Astrocyte (in vitro differentiated cells and primary cell): ENCODE data around the gene SCNN1A. TPM values are rescaled to one million over a fixed set of nuclear protein-coding genes. Genes with fewer than 3 reads are reported as not detected.

Source experiments
- DNase-seq: peaks from one replicate; pipeline ENCODE4 v3.0.0-alpha.2; 2010; ENCODE audit warnings: low read depth
- FAIRE-seq: peaks from 2 replicates; lab custom pipeline; 2011; peaks lifted over from hg19 to GRCh38; lab: Jason Lieb, UNC
- H2AFZ ChIP-seq: 2 replicates; pipeline ENCODE4 v1.6.0; 2012; ENCODE audit warnings: low read depth, low read length, inconsistent platforms
- H3K27ac ChIP-seq: 2 replicates; pipeline ENCODE4 v1.5.1; 2011; ENCODE audit warnings: low read depth, low read length, inconsistent platforms
- H3K27me3 ChIP-seq: 2 replicates; pipeline ENCODE4 v1.6.0; 2011; ENCODE audit warnings: low read length, inconsistent platforms; ENCODE audit not compliant: insufficient read depth
- H3K36me3 ChIP-seq: 2 replicates; pipeline ENCODE4 v1.5.1; 2011; ENCODE audit warnings: low read length, inconsistent platforms; ENCODE audit not compliant: insufficient read depth
- H3K4me1 ChIP-seq: 2 replicates; pipeline ENCODE4 v1.5.1; 2011; ENCODE audit warnings: low read length, inconsistent platforms; ENCODE audit not compliant: insufficient read depth
- H3K4me2 ChIP-seq: 2 replicates; pipeline ENCODE4 v1.6.0; 2012; ENCODE audit warnings: low read length, inconsistent platforms
- H3K4me3 ChIP-seq: 2 replicates; pipeline ENCODE4 v1.5.1; 2011; ENCODE audit warnings: low read depth, mild to moderate bottlenecking, low read length, inconsistent platforms; ENCODE audit not compliant: insufficient read depth
- H3K79me2 ChIP-seq: 2 replicates; pipeline ENCODE4 v1.6.0; 2012; ENCODE audit warnings: mild to moderate bottlenecking, low read length, inconsistent platforms; ENCODE audit not compliant: insufficient read depth
- H3K9ac ChIP-seq: 2 replicates; pipeline ENCODE4 v1.6.0; 2012; ENCODE audit warnings: mild to moderate bottlenecking, low read length, inconsistent platforms
- H3K9me3 ChIP-seq: 2 replicates; pipeline ENCODE4 v1.5.1; 2012; ENCODE audit warnings: low read depth, mild to moderate bottlenecking, low read length, inconsistent platforms; ENCODE audit not compliant: insufficient read depth
- H4K20me1 ChIP-seq: 2 replicates; pipeline ENCODE4 v1.6.0; 2012; ENCODE audit warnings: low read length, inconsistent platforms; ENCODE audit not compliant: insufficient read depth
- H3K27ac Mint-ChIP-seq: one replicate; pipeline ENCODE4 v1.8.0; 2021; ENCODE audit warnings: mild to moderate bottlenecking, mixed read lengths; ENCODE audit not compliant: unreplicated experiment
- H3K27me3 Mint-ChIP-seq: one replicate; pipeline ENCODE4 v1.8.0; 2021; ENCODE audit warnings: low read depth, mixed read lengths; ENCODE audit not compliant: unreplicated experiment
- H3K36me3 Mint-ChIP-seq: one replicate; pipeline ENCODE4 v1.8.0; 2021; ENCODE audit warnings: low read depth, mixed read lengths; ENCODE audit not compliant: unreplicated experiment
- H3K4me1 Mint-ChIP-seq: one replicate; pipeline ENCODE4 v1.8.0; 2021; ENCODE audit warnings: low read depth, mixed read lengths; ENCODE audit not compliant: unreplicated experiment
- H3K4me3 Mint-ChIP-seq: one replicate; pipeline ENCODE4 v1.8.0; 2021; ENCODE audit warnings: mild to moderate bottlenecking, moderate library complexity, mixed read lengths; ENCODE audit not compliant: unreplicated experiment
- H3K9me3 Mint-ChIP-seq: one replicate; pipeline ENCODE4 v1.8.0; 2021; ENCODE audit warnings: mild to moderate bottlenecking, mixed read lengths; ENCODE audit not compliant: unreplicated experiment
- EZH2 ChIP-seq: IDR thresholded peaks from 2 replicates; pipeline ENCODE4 v1.6.1; 2012; ENCODE audit warnings: mild to moderate bottlenecking, low read length, inconsistent platforms; ENCODE audit not compliant: insufficient read depth
- total RNA-seq: library from RNA; stranded (reverse); gene quantifications from 2 replicates; pipeline ENCODE4 v1.2.1, GENCODE V29; 2021
- TF ChIP-seq, protein P1 (sequence below): IDR thresholded peaks from 2 replicates; pipeline ENCODE4 v1.5.1; 2011; ENCODE audit warnings: low read depth, mild to moderate bottlenecking, inconsistent platforms, low read length, moderate library complexity; ENCODE audit not compliant: insufficient read depth

Gene SCNN1A
- total RNA-seq, 1 donor from 2014 or later = 1.3 TPM

DNA sequence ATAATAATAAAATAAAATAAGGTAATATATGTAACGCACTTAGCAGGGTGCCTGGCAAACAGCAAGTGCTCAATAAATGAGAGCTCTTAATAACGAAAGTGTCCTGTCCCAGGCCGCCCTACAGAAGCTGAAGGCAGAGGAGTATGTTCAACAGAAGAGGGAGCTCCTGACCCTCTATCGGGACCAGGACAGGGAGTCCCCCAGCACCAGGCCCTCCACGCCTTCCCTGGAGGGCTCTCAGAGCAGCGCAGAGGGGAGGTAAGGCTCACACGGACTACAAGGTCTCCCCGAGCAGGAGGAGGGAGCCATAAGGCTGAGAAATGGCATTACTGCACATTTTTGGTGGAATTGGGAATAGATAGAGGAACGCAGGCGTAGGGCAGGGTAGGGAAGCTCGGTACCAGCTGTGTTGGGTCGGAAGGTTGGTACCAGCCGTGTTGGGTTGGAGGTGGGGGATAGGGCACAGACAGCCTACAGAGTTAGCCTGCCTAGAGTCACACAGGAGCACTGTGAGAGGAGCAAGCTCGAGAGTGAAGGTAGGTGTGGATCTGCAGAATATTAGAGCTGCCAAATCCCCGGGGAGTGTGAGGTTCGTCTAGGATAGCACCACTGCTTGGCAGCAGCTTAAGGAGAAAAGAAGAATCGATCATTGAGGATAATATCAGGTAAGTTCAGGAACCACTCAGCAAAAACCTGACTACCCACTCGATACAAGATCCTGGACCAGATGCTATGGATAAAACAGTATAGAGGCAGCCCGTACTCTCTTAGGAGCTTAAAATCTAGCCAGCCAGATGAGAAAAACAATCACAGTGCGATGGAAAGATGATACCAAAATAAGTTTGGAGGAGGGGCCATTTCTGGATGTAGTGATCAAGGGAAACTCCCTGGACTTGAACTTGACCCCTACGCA lies 48.8 kb downstream of the SCNN1A start:
- H3K9ac ChIP-seq = no peak overlapping the region
- H3K27me3 ChIP-seq = no peaks in the 10 kb centered on the region
- H3K4me3 ChIP-seq = no peak overlapping the region
- no peak overlapping the region for H3K4me2 ChIP-seq
- H3K4me1 ChIP-seq = peaks cover 19% of the 10 kb centered on the region
- H4K20me1 ChIP-seq = peaks cover 35% of the 10 kb centered on the region
- peaks cover 16% of the 10 kb centered on the region for H3K79me2 ChIP-seq
- peaks cover 30% of the 10 kb centered on the region for H3K4me1 Mint-ChIP-seq
- H3K4me3 Mint-ChIP-seq = peak overlapping the region; percentile 24
- H3K27ac ChIP-seq = no peak overlapping the region
- H3K9me3 ChIP-seq = no peaks in the 10 kb centered on the region
- no peak overlapping the region for H2AFZ ChIP-seq
- H3K9me3 Mint-ChIP-seq = no peaks in the 10 kb centered on the region
- TF ChIP-seq EZH2 = no peak
- TF ChIP-seq, protein P1, sequence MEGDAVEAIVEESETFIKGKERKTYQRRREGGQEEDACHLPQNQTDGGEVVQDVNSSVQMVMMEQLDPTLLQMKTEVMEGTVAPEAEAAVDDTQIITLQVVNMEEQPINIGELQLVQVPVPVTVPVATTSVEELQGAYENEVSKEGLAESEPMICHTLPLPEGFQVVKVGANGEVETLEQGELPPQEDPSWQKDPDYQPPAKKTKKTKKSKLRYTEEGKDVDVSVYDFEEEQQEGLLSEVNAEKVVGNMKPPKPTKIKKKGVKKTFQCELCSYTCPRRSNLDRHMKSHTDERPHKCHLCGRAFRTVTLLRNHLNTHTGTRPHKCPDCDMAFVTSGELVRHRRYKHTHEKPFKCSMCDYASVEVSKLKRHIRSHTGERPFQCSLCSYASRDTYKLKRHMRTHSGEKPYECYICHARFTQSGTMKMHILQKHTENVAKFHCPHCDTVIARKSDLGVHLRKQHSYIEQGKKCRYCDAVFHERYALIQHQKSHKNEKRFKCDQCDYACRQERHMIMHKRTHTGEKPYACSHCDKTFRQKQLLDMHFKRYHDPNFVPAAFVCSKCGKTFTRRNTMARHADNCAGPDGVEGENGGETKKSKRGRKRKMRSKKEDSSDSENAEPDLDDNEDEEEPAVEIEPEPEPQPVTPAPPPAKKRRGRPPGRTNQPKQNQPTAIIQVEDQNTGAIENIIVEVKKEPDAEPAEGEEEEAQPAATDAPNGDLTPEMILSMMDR = peak; percentile 17
- DNase-seq (no peak), FAIRE-seq (no peak)
- H3K36me3 Mint-ChIP-seq = peaks cover 21% of the 10 kb centered on the region
- H3K36me3 ChIP-seq = peaks cover 26% of the 10 kb centered on the region
- H3K27me3 Mint-ChIP-seq = no peaks in the 10 kb centered on the region
- H3K27ac Mint-ChIP-seq = peak overlapping the region; percentile 77

DNA sequence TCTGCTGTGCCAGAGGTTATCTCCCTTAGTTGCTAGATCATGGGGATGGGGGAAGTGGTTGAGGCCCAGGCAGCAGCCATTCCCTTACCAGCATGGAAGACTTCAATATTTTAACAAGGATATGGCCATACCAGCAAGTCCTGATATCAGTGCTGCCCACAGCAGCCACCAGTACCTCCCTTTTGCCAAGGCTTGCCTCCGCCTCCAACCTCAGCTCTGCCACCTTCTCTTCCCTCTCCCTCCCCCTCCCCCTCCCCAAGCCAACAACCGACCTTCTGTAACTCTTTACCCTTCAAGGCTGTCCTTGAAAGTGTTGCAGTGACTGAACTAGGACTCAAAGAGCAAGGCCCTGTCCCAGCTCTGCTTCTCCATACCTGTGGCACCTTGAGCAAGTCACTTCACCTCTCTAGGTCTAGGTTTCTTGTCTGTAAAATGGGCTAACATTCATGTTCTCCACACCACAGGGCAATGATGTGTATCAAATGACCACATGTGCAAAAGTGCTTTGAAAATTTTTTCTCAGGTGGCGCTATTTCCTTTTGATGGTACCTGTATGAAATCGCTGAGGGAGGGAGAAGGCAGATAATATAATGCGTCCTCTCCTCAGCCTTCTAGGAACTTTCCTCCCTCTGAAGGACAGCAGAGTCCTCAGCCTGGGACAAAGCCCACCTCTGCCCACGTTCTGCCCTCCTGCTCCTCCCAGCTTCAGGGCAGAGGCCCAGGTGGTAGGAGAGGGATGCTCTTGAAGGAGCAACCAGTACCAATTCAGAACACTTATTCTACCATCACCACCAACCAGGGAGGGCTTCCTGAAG lies 50.2 kb downstream of the SCNN1A start:
- DNase-seq (no peak), FAIRE-seq (no peak)
- Histone ChIP-seq H3K9ac (no peak overlapping the region), H3K4me2 (no peak overlapping the region), H3K4me1 (peaks cover 19% of the 10 kb centered on the region), H2AFZ (no peak overlapping the region), H3K79me2 (peaks cover 2% of the 10 kb centered on the region), H3K4me3 (no peak overlapping the region), H3K36me3 (peaks cover 13% of the 10 kb centered on the region), H3K27me3 (no peaks in the 10 kb centered on the region), H3K9me3 (no peaks in the 10 kb centered on the region), H3K27ac (no peak overlapping the region), H4K20me1 (peaks cover 22% of the 10 kb centered on the region)
- H3K4me3 Mint-ChIP-seq = no peak overlapping the region
- H3K4me1 Mint-ChIP-seq = peaks cover 32% of the 10 kb centered on the region
- peaks cover 19% of the 10 kb centered on the region for H3K36me3 Mint-ChIP-seq
- peak overlapping the region; percentile 87 for H3K27ac Mint-ChIP-seq
- no peaks in the 10 kb centered on the region for H3K27me3 Mint-ChIP-seq
- TF ChIP-seq, protein P1 = no peak
- TF ChIP-seq EZH2 = no peak
- no peaks in the 10 kb centered on the region for H3K9me3 Mint-ChIP-seq
